MM.1S (cell line): Measurements from ENCODE around the gene PCDH1.

Experiments
- CTCF ChIP-seq: fragments of 300-600 bp; sonication (generic); IDR thresholded peaks from 2 replicates; pipeline ENCODE4 v1.5.1; 2016; ENCODE audit warnings: antibody characterized with exemption, low read length, mixed read lengths
- EZH2 ChIP-seq: fragments of 300-600 bp; sonication (generic); optimal IDR thresholded peaks from 2 replicates; pipeline ENCODE3; 2017; ENCODE audit warnings: low read depth, mild to moderate bottlenecking, antibody characterized with exemption, low read length, mixed read lengths
- EZH2phosphoT487 ChIP-seq: fragments of 300-600 bp; sonication (generic); IDR thresholded peaks from 2 replicates; pipeline ENCODE4 v1.6.1; 2018; ENCODE audit warnings: antibody characterized with exemption, low read length

GRCh38 chr5:141867651-141868050 lies 10.6 kb downstream of the PCDH1 start:
- TF ChIP-seq CTCF (no peak), EZH2phosphoT487 (no peak), EZH2 (no peak)
